Endothelial cell of umbilical vein (primary cell): ENCODE measurements around the gene DTNA. TPM values are rescaled to one million over a fixed set of nuclear protein-coding genes. Genes with fewer than 3 reads are reported as not detected.

Source experiments
- BruUV-seq: library from RNA; stranded (reverse); fragments of 400-500 nt; replicated peaks from 2 replicates; lab custom pipeline; 2021; lab: Mats Ljungman, UMichigan
- CTCF ChIA-PET: fragments of 300-600, 350-600 bp; sonication (Branson Sonifier 250); formaldehyde crosslinking; loops from one replicate; lab custom pipeline; 2021; ENCODE audit warnings: antibody characterized with exemption, inconsistent platforms; lab: Charles Lee
- POLR2A ChIA-PET: fragments of 300-600, 350-600 bp; sonication (Branson Sonifier 250); formaldehyde crosslinking; loops from one replicate; lab custom pipeline; 2021; ENCODE audit warnings: antibody characterized with exemption, inconsistent platforms; lab: Charles Lee
- DNase-seq: peaks from one replicate; pipeline ENCODE4 v3.0.0-alpha.2; 2011; ENCODE audit warnings: low read depth, low spot score
- FAIRE-seq: peaks from 2 replicates; lab custom pipeline; 2011; peaks lifted over from hg19 to GRCh38; lab: Jason Lieb, UNC
- H2AFZ ChIP-seq: 2 replicates; pipeline ENCODE4 v1.6.0; 2012; ENCODE audit warnings: low read depth, low read length, control low read depth, inconsistent platforms
- H3K27ac ChIP-seq: 2 replicates; pipeline ENCODE4 v1.5.1; 2011; ENCODE audit warnings: low read depth, mild to moderate bottlenecking, control low read depth, low read length, moderate library complexity; ENCODE audit not compliant: insufficient read depth
- H3K27me3 ChIP-seq, 2 experiments: 2 replicates each; pipeline versions ENCODE4 v1.6.0 to v1.6.1; 2011; ENCODE audit warnings: low read length in 2 of 2, mixed read lengths in 1 of 2; ENCODE audit not compliant: control insufficient read depth in 2 of 2, insufficient read depth in 2 of 2
- H3K36me3 ChIP-seq, 2 experiments: 2 replicates in 1 of 2; 3 replicates in 1 of 2; pipeline ENCODE4 v1.5.1; 2011; ENCODE audit warnings: low read length in 2 of 2, mild to moderate bottlenecking in 1 of 2, moderate library complexity in 1 of 2; ENCODE audit not compliant: control insufficient read depth in 2 of 2, insufficient read depth in 2 of 2; ENCODE audit errors: extremely low read depth in 1 of 2
- H3K4me1 ChIP-seq: 3 replicates; pipeline ENCODE4 v1.5.1; 2011; ENCODE audit warnings: mild to moderate bottlenecking, low read length; ENCODE audit not compliant: control insufficient read depth, insufficient read depth; ENCODE audit errors: extremely low read depth
- H3K4me2 ChIP-seq: 2 replicates; pipeline ENCODE4 v1.6.1; 2011; ENCODE audit warnings: low read length, control low read depth, mixed read lengths; ENCODE audit not compliant: insufficient read depth
- H3K4me3 ChIP-seq, 3 experiments: fragments of 200-600 bp in 1 of 3; sonication (generic), shearing (Covaris generic) in 1 of 3; replicated peaks in 1 of 3; 2 replicates each; pipeline ENCODE4 v1.5.1; 2011 to 2016; ENCODE audit warnings: control low read depth in 3 of 3, low read length in 3 of 3, mild to moderate bottlenecking in 2 of 3, inconsistent platforms in 1 of 3, low read depth in 1 of 3, moderate library complexity in 1 of 3; ENCODE audit not compliant: insufficient read depth in 1 of 3
- H3K79me2 ChIP-seq: 2 replicates; pipeline ENCODE4 v1.6.0; 2012; ENCODE audit warnings: low read length, inconsistent platforms; ENCODE audit not compliant: control insufficient read depth, insufficient read depth
- H3K9ac ChIP-seq: replicated peaks from 2 replicates; pipeline ENCODE3; 2011; ENCODE audit warnings: low read length, control low read depth; ENCODE audit not compliant: insufficient read depth; ENCODE audit errors: extremely low read depth
- H3K9me1 ChIP-seq: replicated peaks from 3 replicates; pipeline ENCODE4 v1.6.0; 2011; ENCODE audit warnings: mild to moderate bottlenecking, low read length; ENCODE audit not compliant: control insufficient read depth, insufficient read depth; ENCODE audit errors: extremely low read depth
- H3K9me3 ChIP-seq: replicated peaks from 2 replicates; pipeline ENCODE4 v1.5.1; 2012; ENCODE audit warnings: low read length, inconsistent platforms; ENCODE audit not compliant: control insufficient read depth, insufficient read depth
- H4K20me1 ChIP-seq: replicated peaks from 2 replicates; pipeline ENCODE3; 2011; ENCODE audit warnings: mild to moderate bottlenecking, low read length; ENCODE audit not compliant: control insufficient read depth, insufficient read depth; ENCODE audit errors: extremely low read depth
- EZH2 ChIP-seq: IDR thresholded peaks from 2 replicates; pipeline ENCODE4 v1.6.1; 2012; ENCODE audit warnings: borderline replicate concordance, low read depth, mild to moderate bottlenecking, moderate library complexity, low read length, inconsistent platforms; ENCODE audit not compliant: severe bottlenecking
- FOS ChIP-seq: IDR thresholded peaks from 2 replicates; pipeline ENCODE4 v1.6.1; 2011; ENCODE audit warnings: mild to moderate bottlenecking, low read length, moderate library complexity, borderline replicate concordance; ENCODE audit not compliant: insufficient read depth
- GATA2 ChIP-seq: IDR thresholded peaks from 2 replicates; pipeline ENCODE4 v1.7.0; 2011; ENCODE audit warnings: low read depth, mild to moderate bottlenecking, moderate library complexity, mixed read lengths, low read length; ENCODE audit not compliant: insufficient read length, insufficient read depth
- JUN ChIP-seq: IDR thresholded peaks from 2 replicates; pipeline ENCODE4 v1.6.1; 2011; ENCODE audit warnings: borderline replicate concordance, low read depth; ENCODE audit not compliant: insufficient read length, insufficient read depth
- MAX ChIP-seq: IDR thresholded peaks from 2 replicates; pipeline ENCODE4 v1.6.1; 2011; ENCODE audit not compliant: insufficient read depth, insufficient read length
- MYC ChIP-seq: IDR thresholded peaks from one replicate; pipeline ENCODE4 v1.6.1; 2011; ENCODE audit warnings: mild to moderate bottlenecking, low read depth, low read length
- POLR2A ChIP-seq: IDR thresholded peaks from 2 replicates; pipeline ENCODE4 v1.6.1; 2012; ENCODE audit warnings: low read depth, mild to moderate bottlenecking, control low read depth, low read length
- POLR2AphosphoS5 ChIP-seq: IDR thresholded peaks from 2 replicates; pipeline ENCODE4 v1.6.1; 2012; ENCODE audit warnings: low read depth, mild to moderate bottlenecking, control low read depth, low read length, moderate library complexity; ENCODE audit not compliant: insufficient read depth
- dilution Hi-C: fragments of 300-500 bp; cut with MboI; formaldehyde crosslinking; loops from one replicate; pipeline ENCODE4 v1.15.0; 2019; ENCODE audit warnings: low sequenced_read_pairs; ENCODE audit not compliant: extremely low pct_ligation_motif_present
- intact Hi-C: fragments of 100-400 bp; cut with micrococcal nuclease; formaldehyde crosslinking; loops from one replicate; pipeline ENCODE4 v1.10.0; 2022
- polyA plus RNA-seq, 4 experiments: library from polyadenylated mRNA; depleted of rRNA in 3 of 4; stranded (reverse) in 3 of 4; unstranded in 1 of 4; fragments of >200 nt; gene quantifications; 2 replicates each; pipeline versions ENCODE4 v1.2.1 to v1.2.3, GENCODE V29; 2011 to 2012; ENCODE audit warnings: missing spikeins in 1 of 4
- total RNA-seq: library from RNA; stranded (reverse); gene quantifications from 2 replicates; pipeline ENCODE4 v1.2.3, GENCODE V29; 2021
- TF ChIP-seq, protein P1 (sequence below), 2 donors: IDR thresholded peaks; 1 replicate in 1 of 2; 2 replicates in 1 of 2; pipeline ENCODE4 v1.5.1; 2011; ENCODE audit warnings: low read length in 2 of 2, mild to moderate bottlenecking in 2 of 2, moderate library complexity in 2 of 2, control low read depth in 1 of 2, inconsistent platforms in 1 of 2, low read depth in 1 of 2; ENCODE audit not compliant: insufficient read depth in 1 of 2; ENCODE audit errors: extremely low read depth in 1 of 2

DTNA gene
- total and polyA plus RNA-seq, 2 donors (not counting 3 experiments of a cell fraction or from before 2014, with no cell fraction given), result 6.6 to 15.3 TPM

DNA sequence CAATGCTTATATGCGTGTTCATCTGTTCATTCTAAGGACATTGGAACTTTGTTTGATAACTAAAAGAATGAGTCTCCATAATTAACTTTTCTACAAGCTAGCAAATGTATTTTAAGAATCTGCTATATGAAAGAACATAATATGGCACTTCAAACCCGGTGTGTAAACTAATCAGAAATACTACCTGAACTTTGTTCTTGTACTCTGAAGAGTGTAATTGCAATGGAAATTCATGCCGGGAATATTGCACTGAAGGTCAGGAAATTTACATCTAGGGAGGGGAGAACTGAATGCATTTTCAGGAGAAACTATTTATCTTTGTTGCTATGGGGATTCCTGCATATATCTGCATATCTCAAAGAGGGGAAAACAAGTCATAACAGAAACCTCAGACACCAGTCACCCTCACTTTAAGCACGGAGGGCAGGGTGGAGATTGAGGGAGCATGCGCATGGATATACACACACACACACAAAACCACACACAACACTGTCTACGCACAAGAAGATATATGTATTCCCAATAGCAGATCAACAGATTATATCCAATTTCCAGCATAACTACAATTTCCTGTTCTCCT, 76.2 kb downstream of the DTNA start:
- H3K9me1 ChIP-seq, result no peaks in the 10 kb centered on the region
- no peak for DNase-seq
- H3K9ac ChIP-seq, result no peak overlapping the region
- no peak overlapping the region for H2AFZ ChIP-seq
- FAIRE-seq, result no peak
- H3K4me2 ChIP-seq, result no peak overlapping the region
- no peaks in the 10 kb centered on the region for H3K36me3 ChIP-seq
- no TSS peak for BruUV-seq
- intact Hi-C loops, result loop anchor here (5.0 kb wide), 2 partner anchors 294 to 464 kb away; no protein-coding TSS in a partner anchor
- H3K79me2 ChIP-seq, result no peaks in the 10 kb centered on the region
- no peak overlapping the region for H3K27ac ChIP-seq
- no peaks in the 10 kb centered on the region for H3K27me3 ChIP-seq
- no peak overlapping the region for H3K4me3 ChIP-seq
- CTCF ChIA-PET, result interaction anchor here (1.0 to 11.4 kb wide), 5 partner anchors 8 to 663 kb away, joined by 3 to 314 read pairs (median 4); no protein-coding TSS in a partner anchor
- dilution Hi-C loops, result no loop called here
- no peaks in the 10 kb centered on the region for H3K4me1 ChIP-seq
- TF ChIP-seq, protein P1, sequence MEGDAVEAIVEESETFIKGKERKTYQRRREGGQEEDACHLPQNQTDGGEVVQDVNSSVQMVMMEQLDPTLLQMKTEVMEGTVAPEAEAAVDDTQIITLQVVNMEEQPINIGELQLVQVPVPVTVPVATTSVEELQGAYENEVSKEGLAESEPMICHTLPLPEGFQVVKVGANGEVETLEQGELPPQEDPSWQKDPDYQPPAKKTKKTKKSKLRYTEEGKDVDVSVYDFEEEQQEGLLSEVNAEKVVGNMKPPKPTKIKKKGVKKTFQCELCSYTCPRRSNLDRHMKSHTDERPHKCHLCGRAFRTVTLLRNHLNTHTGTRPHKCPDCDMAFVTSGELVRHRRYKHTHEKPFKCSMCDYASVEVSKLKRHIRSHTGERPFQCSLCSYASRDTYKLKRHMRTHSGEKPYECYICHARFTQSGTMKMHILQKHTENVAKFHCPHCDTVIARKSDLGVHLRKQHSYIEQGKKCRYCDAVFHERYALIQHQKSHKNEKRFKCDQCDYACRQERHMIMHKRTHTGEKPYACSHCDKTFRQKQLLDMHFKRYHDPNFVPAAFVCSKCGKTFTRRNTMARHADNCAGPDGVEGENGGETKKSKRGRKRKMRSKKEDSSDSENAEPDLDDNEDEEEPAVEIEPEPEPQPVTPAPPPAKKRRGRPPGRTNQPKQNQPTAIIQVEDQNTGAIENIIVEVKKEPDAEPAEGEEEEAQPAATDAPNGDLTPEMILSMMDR (IDR thresholded peaks at IDR 0.05; ENCODE audit: extremely low read depth in 1 of 2, insufficient read depth in 1 of 2, low read depth in 1 of 2, low read length in 2 of 2), result no peak
- TF ChIP-seq EZH2 (no peak), POLR2A (no peak), JUN (no peak), MAX (no peak), FOS (no peak), MYC (no peak), POLR2AphosphoS5 (no peak), GATA2 (no peak)
- POLR2A ChIA-PET, result no interaction called here
- H4K20me1 ChIP-seq, result no peaks in the 10 kb centered on the region
- no peaks in the 10 kb centered on the region for H3K9me3 ChIP-seq
